ENCODE data around the gene GRM1.

DNA sequence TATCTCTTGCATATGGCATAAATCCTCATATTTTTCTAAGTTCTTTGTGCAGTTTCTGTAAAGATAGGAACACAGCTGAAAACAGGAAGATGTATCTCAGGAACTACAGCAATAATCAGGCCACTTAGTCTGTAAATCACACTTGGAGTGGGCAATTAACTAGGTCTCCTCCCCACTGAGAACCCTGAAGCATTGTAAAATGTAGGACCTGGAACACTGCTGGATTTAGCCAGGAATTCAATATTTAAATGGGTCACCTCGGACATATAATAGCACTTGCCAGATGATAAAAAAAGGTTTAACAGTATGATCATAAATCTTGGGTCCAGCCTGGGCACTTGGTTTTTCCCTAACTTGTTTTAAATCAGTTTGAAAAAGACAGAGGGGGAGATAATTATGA, 155.0 kb downstream of the GRM1 start:
- TF ChIP-seq ELF4 (IDR thresholded peaks at IDR 0.05) = no peak
- TF ChIP-seq NFRKB (IDR thresholded peaks at IDR 0.05) = no peak
- no peak for TF ChIP-seq FOXK2 (IDR thresholded peaks at IDR 0.05)
- no peak for TF ChIP-seq ARNT (IDR thresholded peaks at IDR 0.05)
- no peak for TF ChIP-seq HDGF (IDR thresholded peaks at IDR 0.05; ENCODE audit: borderline replicate concordance)
- no peak for TF ChIP-seq TARDBP (IDR thresholded peaks at IDR 0.05)
- TF ChIP-seq L3MBTL2 (conservative IDR thresholded peaks at IDR 0.05) = no peak
